Loucy (cell line): ENCODE measurements around the gene CWC22.

Experiments
- EZH2phosphoT487 ChIP-seq: fragments of 200-600 bp; IDR thresholded peaks from 2 replicates; pipeline ENCODE4 v1.6.1; 2018; ENCODE audit warnings: antibody characterized with exemption, mild to moderate bottlenecking, moderate library complexity, borderline replicate concordance
- TF ChIP-seq, protein P1 (sequence below): fragments of 200-600 bp; sonication (generic); conservative IDR thresholded peaks from 2 replicates; pipeline ENCODE4 v1.5.1; 2014; ENCODE audit warnings: mild to moderate bottlenecking, antibody characterized with exemption, low read length

DNA sequence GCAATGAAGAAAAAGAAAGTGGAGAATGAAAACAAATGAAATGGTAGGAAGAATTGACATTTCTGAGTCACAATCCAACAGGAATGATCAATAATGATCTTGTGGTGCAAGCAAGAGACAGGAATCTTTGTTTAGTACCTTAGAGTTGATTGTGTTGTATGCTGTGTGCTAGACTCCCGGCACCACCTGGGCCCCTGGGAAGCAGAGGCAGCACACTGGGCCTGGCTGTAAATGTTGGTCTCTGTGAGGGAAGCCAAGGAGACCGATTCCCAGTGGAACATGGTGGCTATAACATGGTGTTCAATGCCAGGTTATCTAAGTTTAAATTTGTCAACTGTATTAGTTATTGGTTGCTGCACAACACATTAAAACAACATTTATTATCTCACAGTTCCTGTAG, 9.8 kb upstream of the CWC22 start:
- TF ChIP-seq, protein P1, sequence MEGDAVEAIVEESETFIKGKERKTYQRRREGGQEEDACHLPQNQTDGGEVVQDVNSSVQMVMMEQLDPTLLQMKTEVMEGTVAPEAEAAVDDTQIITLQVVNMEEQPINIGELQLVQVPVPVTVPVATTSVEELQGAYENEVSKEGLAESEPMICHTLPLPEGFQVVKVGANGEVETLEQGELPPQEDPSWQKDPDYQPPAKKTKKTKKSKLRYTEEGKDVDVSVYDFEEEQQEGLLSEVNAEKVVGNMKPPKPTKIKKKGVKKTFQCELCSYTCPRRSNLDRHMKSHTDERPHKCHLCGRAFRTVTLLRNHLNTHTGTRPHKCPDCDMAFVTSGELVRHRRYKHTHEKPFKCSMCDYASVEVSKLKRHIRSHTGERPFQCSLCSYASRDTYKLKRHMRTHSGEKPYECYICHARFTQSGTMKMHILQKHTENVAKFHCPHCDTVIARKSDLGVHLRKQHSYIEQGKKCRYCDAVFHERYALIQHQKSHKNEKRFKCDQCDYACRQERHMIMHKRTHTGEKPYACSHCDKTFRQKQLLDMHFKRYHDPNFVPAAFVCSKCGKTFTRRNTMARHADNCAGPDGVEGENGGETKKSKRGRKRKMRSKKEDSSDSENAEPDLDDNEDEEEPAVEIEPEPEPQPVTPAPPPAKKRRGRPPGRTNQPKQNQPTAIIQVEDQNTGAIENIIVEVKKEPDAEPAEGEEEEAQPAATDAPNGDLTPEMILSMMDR = no peak
- TF ChIP-seq EZH2phosphoT487 = no peak
